ENCODE data around the gene MROH8. TPM values are rescaled to one million over a fixed set of nuclear protein-coding genes. Genes with fewer than 3 reads are reported as not detected.

MROH8 gene
- polyA plus RNA-seq, 1 of the 3 experiments (the other 2 are of a cell fraction): 3.5 TPM

- Histone ChIP-seq H3K9ac (no peak overlapping the region), H3K4me1 (ENCODE audit: control insufficient read depth in 1 of 2, insufficient read depth in 2 of 2, low read depth in 1 of 2, low read length in 1 of 2) (peaks cover 0 to 46% of the 10 kb centered on the region in 2 experiments; a peak in 2 of 4 replicates), H3K4me2 (no peak overlapping the region), H3K27ac (ENCODE audit: low read depth in 2 of 2, low read length in 1 of 2) (peak overlapping the region in 1 of 2 experiments; percentile 78; a peak in 2 of 4 replicates), H2AFZ (ENCODE audit: low read depth) (no peak overlapping the region), H3K9me3 (no peaks in the 10 kb centered on the region), H3K9me2 (no peaks in the 10 kb centered on the region), H3K27me3 (ENCODE audit: insufficient read depth) (no peaks in the 10 kb centered on the region), H3K36me3 (replicated peaks in 1 of 2; ENCODE audit: control insufficient read depth in 1 of 2, insufficient read depth in 2 of 2, low read length in 1 of 2) (peaks cover 59 to 84% of the 10 kb centered on the region in 2 experiments), H3K79me2 (ENCODE audit: insufficient read depth) (peaks cover 4% of the 10 kb centered on the region; the same call in 1 of the 2 replicates), H3K4me3 (ENCODE audit: low read depth in 2 of 2, low read length in 1 of 2) (no peak overlapping the region), H3F3A (replicated peaks; ENCODE audit: insufficient read depth) (no peaks in the 10 kb centered on the region), H4K20me1 (ENCODE audit: insufficient read depth) (no peaks in the 10 kb centered on the region)
- no peak for TF ChIP-seq USF1 (IDR thresholded peaks at IDR 0.05; ENCODE audit: borderline replicate concordance, low read depth)
- TF ChIP-seq NFIC (IDR thresholded peaks at IDR 0.05; ENCODE audit: borderline replicate concordance): no peak
- TF ChIP-seq EP300 (IDR thresholded peaks at IDR 0.05; ENCODE audit: borderline replicate concordance in 1 of 2, low read depth in 1 of 2, low read length in 1 of 2): no peak
- TF ChIP-seq RCOR1 (IDR thresholded peaks at IDR 0.05; ENCODE audit: low read length): no peak
- no peak for TF ChIP-seq MAX (IDR thresholded peaks at IDR 0.05; ENCODE audit: low read depth)
- TF ChIP-seq SIN3A (IDR thresholded peaks at IDR 0.05; ENCODE audit: borderline replicate concordance, low read depth, low read length): no peak
- no peak for TF ChIP-seq REST (IDR thresholded peaks at IDR 0.05; ENCODE audit: low read depth, low read length)
- TF ChIP-seq ELF1 (IDR thresholded peaks at IDR 0.05): no peak
- TF ChIP-seq USF2 (IDR thresholded peaks at IDR 0.05; ENCODE audit: borderline replicate concordance, low read depth, low read length): no peak
- no peak for TF ChIP-seq GATA2 (CRISPR knock-in tag; IDR thresholded peaks at IDR 0.05)
- no peak for TF ChIP-seq POLR2AphosphoS5 (IDR thresholded peaks at IDR 0.05; ENCODE audit: low read depth, low read length)
- TF ChIP-seq RFX5 (IDR thresholded peaks at IDR 0.05; ENCODE audit: low read length): no peak
- no peak for TF ChIP-seq TCF12 (IDR thresholded peaks at IDR 0.05)
- no peak for TF ChIP-seq FOXJ3 (CRISPR knock-in tag; IDR thresholded peaks at IDR 0.05)
- TF ChIP-seq FOXM1 (IDR thresholded peaks at IDR 0.05; ENCODE audit: low read depth): no peak
- TF ChIP-seq JUND (IDR thresholded peaks at IDR 0.05): no peak
- ChIA-PET POLR2A (no interaction called here), CTCF (interaction anchor here (0.9 to 1.8 kb wide), 5 partner anchors 23 to 310 kb away, joined by 3 to 5 read pairs (median 4); no protein-coding TSS in a partner anchor)
- 100% methylated on average over 5 of the region's 5 CpGs for WGBS (ENCODE audit: low lambda C conversion rate)
- no peak for DNase-seq
Measured at GRCh38 chr20:37225146-37225545, 45.8 kb upstream of the MROH8 start.
